Stomach (tissue), 9 donors: ENCODE results near the gene SMIM44. TPM values are rescaled to one million over a fixed set of nuclear protein-coding genes. Genes with fewer than 3 reads are reported as not detected.
A peak's percentile ranks its signal among the peaks of the same experiment; 100 is the strongest.
"Not testable (repeated sequence)": the region's sequence is repeated elsewhere in the genome, so short reads cannot be mapped to it uniquely, and the experiment has no call there.

Experiments used
- DNase-seq, 2 donors: peaks; one replicate each; pipeline versions ENCODE4 v3.0.0 to v3.0.0-alpha.2; 2013 to 2019
- H3K27ac ChIP-seq, 5 donors: fragments of 200-600 bp in 4 of 5; sonication (generic) in 4 of 5; one replicate each; pipeline ENCODE4 v1.5.1; 2013 to 2019; ENCODE audit warnings: mild to moderate bottlenecking in 1 of 5, moderate library complexity in 1 of 5
- H3K27me3 ChIP-seq, 3 donors: fragments of 200-600 bp; sonication (generic); one replicate each; pipeline ENCODE4 v1.5.1; 2017 to 2019; ENCODE audit warnings: mixed run types in 1 of 3
- H3K36me3 ChIP-seq, 4 donors: fragments of 200-600 bp; sonication (generic); 1 replicate in 3 of 4; 2 replicates in 1 of 4; pipeline ENCODE4 v1.5.1; 2016 to 2019
- H3K4me1 ChIP-seq, 4 donors: fragments of 200-600 bp; sonication (generic); one replicate each; pipeline ENCODE4 v1.5.1; 2016 to 2019
- H3K4me3 ChIP-seq, 4 donors: fragments of 200-600 bp; sonication (generic) in 3 of 4; one replicate each; pipeline ENCODE4 v1.5.1; 2016 to 2019; ENCODE audit warnings: mild to moderate bottlenecking in 1 of 4
- H3K9me3 ChIP-seq, 4 donors: fragments of 200-600 bp; sonication (generic); one replicate each; pipeline ENCODE4 v1.5.1; 2016 to 2019
- CTCF ChIP-seq, 7 experiments: fragments of 450-650 bp in 4 of 7; fragments of 200-600 bp in 3 of 7; sonication (generic) in 3 of 7; IDR thresholded peaks; one replicate each; pipeline ENCODE4 v1.5.1; 2016 to 2019; ENCODE audit warnings: antibody characterized with exemption in 7 of 7, control low read depth in 2 of 7, mild to moderate bottlenecking in 1 of 7
- EP300 ChIP-seq: sonication (generic); formaldehyde crosslinking; IDR thresholded peaks from one replicate; pipeline ENCODE4 v1.6.1; 2017; ENCODE audit warnings: antibody characterized with exemption
- POLR2A ChIP-seq, 4 donors: fragments of 450-650 bp; IDR thresholded peaks; one replicate each; pipeline ENCODE4 v1.6.1; 2016; ENCODE audit warnings: antibody characterized with exemption in 4 of 4, control low read depth in 2 of 4, mild to moderate bottlenecking in 1 of 4, moderate library complexity in 1 of 4
- POLR2AphosphoS5 ChIP-seq, 3 donors: sonication (generic); formaldehyde crosslinking; IDR thresholded peaks; one replicate each; pipeline ENCODE4 v1.6.1; 2016; ENCODE audit warnings: antibody characterized with exemption in 3 of 3
- WGBS, 5 donors: extraction: QIAGEN DNeasy Blood & Tissue Kit in 3 of 5; methylation state at CpG; one replicate each; pipeline versions ENCODE4 v1.1.5 to v1.1.7; 2013 to 2018; 5-methylcytosine and 5-hydroxymethylcytosine counted together
- intact Hi-C: fragments of 100-400 bp; cut with DNase I; formaldehyde crosslinking; loops from one replicate; pipeline ENCODE4 v1.15.1; 2023; ENCODE audit warnings: low total_unique reads
- polyA plus RNA-seq, 3 donors: library from polyadenylated mRNA; stranded (reverse); fragments of 200-250 nt; gene quantifications; one replicate each; pipeline ENCODE4 v1.2.3, GENCODE V29; 2013
- total RNA-seq, 5 donors: library from RNA; depleted of rRNA; stranded (reverse); fragments of >200 nt; gene quantifications; one replicate each; pipeline versions ENCODE4 v1.1.0 to v1.2.3, GENCODE V29; 2014 to 2016
- donor health status: healthy with polysubstance abuse.
- donor health status: Bipolar disorder and iron deficiency.
- donor health status: healthy.

The SMIM44 gene
- total and polyA plus RNA-seq, 8 donors = 2.7 TPM; not detected in 7

- Histone ChIP-seq H3K27me3 (no peaks in the 10 kb centered on the region), H3K4me1 (peaks cover 16 to 38% (median 22%) of the 10 kb centered on the region in 4 donors), H3K27ac (peak overlapping the region in 3 of 5 donors; percentile 17 to 87 (median 23)), H3K36me3 (peaks cover 85 to 100% (median 100%) of the 10 kb centered on the region in 4 donors), H3K9me3 (no peaks in the 10 kb centered on the region), H3K4me3 (no peak overlapping the region)
- no peak for DNase-seq
- 91 to 96% (median 94%) methylated on average over 10 to 28 of the region's 28 CpGs for WGBS, 5 donors
- TF ChIP-seq POLR2AphosphoS5 (IDR thresholded peaks at IDR 0.05) = no peak
- TF ChIP-seq POLR2A (IDR thresholded peaks at IDR 0.05) = no peak
- no peak for TF ChIP-seq EP300
- TF ChIP-seq CTCF (IDR thresholded peaks at IDR 0.05) = no peak
- intact Hi-C loops = no loop called here
These were observed 34.5 kb downstream of the SMIM44 start for GRCh38 chr19:3448616-3449334.

GRCh38 chr19:3446657-3447056 lies 36.6 kb downstream of the SMIM44 start:
- H3K9me3 ChIP-seq, DNase-seq, intact Hi-C loops, H3K27me3 ChIP-seq, H3K4me3 ChIP-seq: not testable (repeated sequence)
- peaks cover 21 to 58% (median 29%) of the 10 kb centered on the region in 4 donors for H3K4me1 ChIP-seq
- H3K27ac ChIP-seq = peak overlapping the region in 1 of 5 donors; percentile 46
- peaks cover 67 to 100% (median 99%) of the 10 kb centered on the region in 4 donors for H3K36me3 ChIP-seq
- 89 to 100% (median 94%) methylated on average over 4 of the region's 4 CpGs for WGBS, 5 donors

GRCh38 chr19:3444695-3445234 lies 38.5 kb downstream of the SMIM44 start:
- DNase-seq = no peak

GRCh38 chr19:3443840-3444694 lies 39.2 kb downstream of the SMIM44 start:
- whole genome bisulfite sequencing, 5 donors = 46 to 56% (median 48%) methylated on average over 21 to 33 of the region's 33 CpGs
- Histone ChIP-seq H3K4me3 (peak overlapping the region in 1 of 4 donors; percentile 1), H3K27me3 (no peaks in the 10 kb centered on the region), H3K4me1 (peaks cover 19 to 67% (median 30%) of the 10 kb centered on the region in 4 donors), H3K9me3 (no peaks in the 10 kb centered on the region), H3K36me3 (peaks cover 53 to 97% (median 90%) of the 10 kb centered on the region in 4 donors), H3K27ac (peak overlapping the region in 4 of 5 donors; percentile 20 to 65 (median 48))
- intact Hi-C loops = no loop called here
- no peak for TF ChIP-seq EP300
- no peak for TF ChIP-seq POLR2A (IDR thresholded peaks at IDR 0.05)
- no peak for TF ChIP-seq CTCF (IDR thresholded peaks at IDR 0.05)
- TF ChIP-seq POLR2AphosphoS5 (IDR thresholded peaks at IDR 0.05) = no peak
- DNase-seq = peak in 1 of 2 donors; percentile 80

More at GRCh38 chr19:3444695-3445234, 38.5 kb downstream of the SMIM44 start:
- H3K27me3 ChIP-seq = no peaks in the 10 kb centered on the region
- TF ChIP-seq POLR2AphosphoS5 (IDR thresholded peaks at IDR 0.05) = peak in 1 of 3 donors; percentile 14
- TF ChIP-seq CTCF (IDR thresholded peaks at IDR 0.05) = no peak
- intact Hi-C loops = no loop called here
- peak overlapping the region in 1 of 5 donors; percentile 65 for H3K27ac ChIP-seq
- H3K4me3 ChIP-seq = no peak overlapping the region
- peaks cover 60 to 100% (median 93%) of the 10 kb centered on the region in 4 donors for H3K36me3 ChIP-seq
- 76 to 81% (median 79%) methylated on average over 21 to 24 of the region's 24 CpGs for WGBS, 5 donors
- peaks cover 19 to 67% (median 30%) of the 10 kb centered on the region in 4 donors for H3K4me1 ChIP-seq
- H3K9me3 ChIP-seq = no peaks in the 10 kb centered on the region
